Measurements from ENCODE around the gene SPOCK1. TPM values are rescaled to one million over a fixed set of nuclear protein-coding genes. Genes with fewer than 3 reads are reported as not detected.

The SPOCK1 gene
- polyA plus RNA-seq, 3 donors = 1.8 to 5.7 (median 2.1) TPM

GRCh38 chr5:137273511-137273910, 225.6 kb downstream of the SPOCK1 start:
- no peaks in the 10 kb centered on the region for H3K36me3 Mint-ChIP-seq
- Histone ChIP-seq H3K27me3 (ENCODE audit: control insufficient read depth in 2 of 2, insufficient read depth in 2 of 2, low read length in 2 of 2) (no peaks in the 10 kb centered on the region), H4K20me1 (ENCODE audit: insufficient read depth, low read length) (no peaks in the 10 kb centered on the region), H3K4me3 (replicated peaks in 1 of 3; ENCODE audit: low read depth in 2 of 3, low read length in 3 of 3) (no peak overlapping the region), H3K36me3 (replicated peaks in 1 of 2; ENCODE audit: control insufficient read depth in 1 of 2, insufficient read depth in 2 of 2, low read length in 2 of 2) (no peaks in the 10 kb centered on the region), H3K4me1 (ENCODE audit: control insufficient read depth in 1 of 2, insufficient read depth in 2 of 2, low read length in 2 of 2) (no peaks in the 10 kb centered on the region), H3K27ac (ENCODE audit: low read depth in 1 of 2, low read length in 2 of 2) (no peak overlapping the region), H3K9ac (ENCODE audit: insufficient read depth, low read length, poor library complexity, severe bottlenecking) (no peak overlapping the region), H2AFZ (ENCODE audit: insufficient read depth, low read depth, low read length, poor library complexity, severe bottlenecking) (no peak overlapping the region), H3K79me2 (ENCODE audit: insufficient read depth, low read length) (no peaks in the 10 kb centered on the region), H3K4me2 (replicated peaks; ENCODE audit: extremely low read depth, low read length, poor library complexity, severe bottlenecking) (no peak overlapping the region), H3K9me3 (replicated peaks in 1 of 2; ENCODE audit: control insufficient read depth in 1 of 2, insufficient read depth in 1 of 2, low read length in 2 of 2) (no peaks in the 10 kb centered on the region)
- H3K9me3 Mint-ChIP-seq = peaks cover 0 to 2% (median 0%) of the 10 kb centered on the region in 7 donors
- no peak overlapping the region for H3K4me3 Mint-ChIP-seq
- no peak for DNase-seq
- H3K27ac Mint-ChIP-seq = no peak overlapping the region
- peaks cover 2 to 4% (median 3%) of the 10 kb centered on the region in 3 donors for H3K27me3 Mint-ChIP-seq (ENCODE audit: low read depth in 3 of 3)
- no peak for TF ChIP-seq CTCF (IDR thresholded peaks at IDR 0.05)
- intact Hi-C loops (cut with micrococcal nuclease) = no loop called here
- WGBS (ENCODE audit: insufficient coverage) = no CpG with 5 or more reads among the region's 1 CpG
- H3K4me1 Mint-ChIP-seq = peaks cover under 1% of the 10 kb centered on the region

- TF ChIP-seq CTCF (IDR thresholded peaks at IDR 0.05) = no peak
- H3K79me2 ChIP-seq (ENCODE audit: insufficient read depth, low read length) = no peaks in the 10 kb centered on the region
- no peak overlapping the region for H3K27ac Mint-ChIP-seq
- no peak overlapping the region for H2AFZ ChIP-seq (ENCODE audit: insufficient read depth, low read depth, low read length, poor library complexity, severe bottlenecking)
- H3K9ac ChIP-seq (ENCODE audit: insufficient read depth, low read length, poor library complexity, severe bottlenecking) = no peak overlapping the region
- no peak overlapping the region for H3K4me2 ChIP-seq (replicated peaks; ENCODE audit: extremely low read depth, low read length, poor library complexity, severe bottlenecking)
- H3K4me3 Mint-ChIP-seq = no peak overlapping the region
- no peak for DNase-seq
- H3K4me3 ChIP-seq (replicated peaks in 1 of 3; ENCODE audit: low read depth in 2 of 3, low read length in 3 of 3) = no peak overlapping the region
- H3K9me3 Mint-ChIP-seq = peaks cover 0 to 2% (median 0%) of the 10 kb centered on the region in 7 donors
- H3K27me3 Mint-ChIP-seq (ENCODE audit: low read depth in 3 of 3) = peaks cover 3 to 4% (median 3%) of the 10 kb centered on the region in 3 donors
- no peaks in the 10 kb centered on the region for H3K36me3 Mint-ChIP-seq
- no peaks in the 10 kb centered on the region for H3K4me1 Mint-ChIP-seq
- no peaks in the 10 kb centered on the region for H3K4me1 ChIP-seq (ENCODE audit: control insufficient read depth in 1 of 2, insufficient read depth in 2 of 2, low read length in 2 of 2)
- no peaks in the 10 kb centered on the region for H4K20me1 ChIP-seq (ENCODE audit: insufficient read depth, low read length)
- no peaks in the 10 kb centered on the region for H3K9me3 ChIP-seq (replicated peaks in 1 of 2; ENCODE audit: control insufficient read depth in 1 of 2, insufficient read depth in 1 of 2, low read length in 2 of 2)
- intact Hi-C loops (cut with micrococcal nuclease) = no loop called here
- H3K36me3 ChIP-seq (replicated peaks in 1 of 2; ENCODE audit: control insufficient read depth in 1 of 2, insufficient read depth in 2 of 2, low read length in 2 of 2) = no peaks in the 10 kb centered on the region
- no peak overlapping the region for H3K27ac ChIP-seq (ENCODE audit: low read depth in 1 of 2, low read length in 2 of 2)
- H3K27me3 ChIP-seq (ENCODE audit: control insufficient read depth in 2 of 2, insufficient read depth in 2 of 2, low read length in 2 of 2) = no peaks in the 10 kb centered on the region
These were observed 226.3 kb downstream of the SPOCK1 start for GRCh38 chr5:137272831-137273230.
